K562 (cell line): Measurements from ENCODE around the gene PTPRE. TPM values are rescaled to one million over a fixed set of nuclear protein-coding genes. Genes with fewer than 3 reads are reported as not detected.

Experiments
- ATAC-seq: fragments of 200-7000 bp; cut with Tn5 transposase; 3 replicates; pipeline ENCODE4 v1.9.1; 2020; ENCODE audit warnings: moderate library complexity
- BruUV-seq: library from RNA; stranded (reverse); fragments of 400-500 nt; replicated peaks from 2 replicates; lab custom pipeline; 2021; lab: Mats Ljungman, UMichigan
- CTCF ChIA-PET: fragments of 300-600 bp; formaldehyde crosslinking; extraction: SDS; loops from one replicate; lab custom pipeline; 2021; ENCODE audit warnings: low intra/inter-chr PET ratio; lab: Yijun Ruan, JAX
- POLR2A ChIA-PET: fragments of 300-600, 350-650 bp; sonication (Branson Sonifier 250); formaldehyde crosslinking; extraction: SDS; loops from one replicate; lab custom pipeline; 2021; ENCODE audit warnings: antibody characterized with exemption, inconsistent platforms; lab: Yijun Ruan, JAX
- DNase-seq, 4 experiments: peaks; one replicate each; pipeline versions ENCODE4 v3.0.0 to v3.0.0-alpha.2; 2011 to 2018; ENCODE audit warnings: low spot score in 3 of 4, mixed read lengths in 3 of 4; ENCODE audit errors: extremely low read depth in 1 of 4
- FAIRE-seq: peaks from 2 replicates; lab custom pipeline; 2011; peaks lifted over from hg19 to GRCh38; lab: Jason Lieb, UNC
- H2AFZ ChIP-seq: 2 replicates; pipeline ENCODE4 v1.6.0; 2011; ENCODE audit warnings: low read depth, low read length, control low read depth, inconsistent platforms
- H3K27ac ChIP-seq: fragments of 200-600 bp; 3 replicates; pipeline ENCODE4 v1.8.0; 2011; ENCODE audit warnings: low read depth, mild to moderate bottlenecking, control low read depth, inconsistent platforms, low read length, moderate library complexity, mixed read lengths; ENCODE audit errors: extremely low read depth
- H3K27me3 ChIP-seq, 2 experiments: fragments of 300-600 bp in 1 of 2; 2 replicates in 1 of 2; 3 replicates in 1 of 2; pipeline versions ENCODE4 v1.6.0 to v1.8.0; 2011; ENCODE audit warnings: inconsistent platforms in 2 of 2, low read length in 2 of 2, mild to moderate bottlenecking in 1 of 2, mixed read lengths in 1 of 2, moderate library complexity in 1 of 2; ENCODE audit not compliant: control insufficient read depth in 2 of 2, insufficient read depth in 2 of 2
- H3K36me3 ChIP-seq: fragments of 300-600 bp; 3 replicates; pipeline ENCODE4 v1.8.0; 2011; ENCODE audit warnings: mild to moderate bottlenecking, low read length, inconsistent platforms; ENCODE audit not compliant: control insufficient read depth, insufficient read depth
- H3K4me1 ChIP-seq, 2 experiments: fragments of 200-600 bp in 1 of 2; replicated peaks in 1 of 2; 2 replicates in 1 of 2; 3 replicates in 1 of 2; pipeline versions ENCODE4 v1.5.1 to v1.8.0; 2011; ENCODE audit warnings: inconsistent platforms in 2 of 2, low read length in 2 of 2, mild to moderate bottlenecking in 1 of 2, mixed read lengths in 1 of 2, moderate library complexity in 1 of 2; ENCODE audit not compliant: control insufficient read depth in 2 of 2, insufficient read depth in 2 of 2
- H3K4me2 ChIP-seq: 2 replicates; pipeline ENCODE4 v1.6.1; 2011; ENCODE audit warnings: low read length, control low read depth, inconsistent platforms, mixed read lengths; ENCODE audit not compliant: insufficient read depth
- H3K4me3 ChIP-seq: fragments of 200-600 bp; sonication (generic), shearing (Covaris generic); 2 replicates; pipeline ENCODE4 v1.5.1; 2016; ENCODE audit warnings: control low read depth, inconsistent platforms
- H3K79me2 ChIP-seq: fragments of 200-600 bp; 3 replicates; pipeline ENCODE4 v1.8.0; 2011; ENCODE audit warnings: low read length, inconsistent platforms; ENCODE audit not compliant: control insufficient read depth, insufficient read depth
- H3K9ac ChIP-seq, 2 experiments: 2 replicates each; pipeline versions ENCODE4 v1.6.0 to v1.6.1; 2011; ENCODE audit warnings: low read depth in 2 of 2, low read length in 2 of 2, control low read depth in 1 of 2, inconsistent platforms in 1 of 2, mild to moderate bottlenecking in 1 of 2, mixed read lengths in 1 of 2; ENCODE audit not compliant: insufficient read depth in 1 of 2
- H3K9me1 ChIP-seq: one replicate; pipeline ENCODE4 v1.6.0; 2011; ENCODE audit warnings: inconsistent platforms, mild to moderate bottlenecking, low read length, moderate library complexity; ENCODE audit not compliant: control insufficient read depth, insufficient read depth
- H3K9me3 ChIP-seq: replicated peaks from 2 replicates; pipeline ENCODE4 v1.5.1; 2011; ENCODE audit warnings: low read depth, low read length, inconsistent platforms; ENCODE audit not compliant: control insufficient read depth, insufficient read depth
- H4K20me1 ChIP-seq: replicated peaks from 2 replicates; pipeline ENCODE4 v1.6.1; 2011; ENCODE audit warnings: low read length, inconsistent platforms, mixed read lengths; ENCODE audit not compliant: control insufficient read depth, insufficient read depth
- CCNT2 ChIP-seq: IDR thresholded peaks from 2 replicates; pipeline ENCODE4 v1.6.1; 2011; ENCODE audit warnings: borderline replicate concordance, low read depth, mild to moderate bottlenecking, moderate library complexity, mixed read lengths, low read length; ENCODE audit not compliant: insufficient read length; ENCODE audit errors: extremely low read depth
- ELF1 ChIP-seq: fragments of 200-800 bp; sonication (Bioruptor generic); IDR thresholded peaks from 2 replicates; pipeline ENCODE4 v1.6.1; 2016; ENCODE audit warnings: missing genetic modification characterization, missing compliant biosample characterization
- FIP1L1 ChIP-seq: fragments of 200-400 bp; formaldehyde crosslinking; IDR thresholded peaks from 2 replicates; pipeline ENCODE4 v1.6.1; 2018; ENCODE audit warnings: mild to moderate bottlenecking, low read depth, low read length; ENCODE audit not compliant: poor library complexity, severe bottlenecking
- MAFG ChIP-seq: fragments of 450-650 bp; conservative IDR thresholded peaks from 2 replicates; pipeline ENCODE4 v1.6.1; 2016; ENCODE audit warnings: missing genetic modification characterization, missing compliant biosample characterization
- SRSF7 ChIP-seq: fragments of 200-400 bp; formaldehyde crosslinking; optimal IDR thresholded peaks from 2 replicates; pipeline ENCODE3; 2017; ENCODE audit warnings: mild to moderate bottlenecking, low read depth, low read length
- ZNF212 ChIP-seq: fragments of 450-650 bp; formaldehyde crosslinking; IDR thresholded peaks from 2 replicates; pipeline ENCODE4 v1.4.0; 2020; ENCODE audit warnings: mild to moderate bottlenecking
- ZNF282 ChIP-seq: sonication (generic); formaldehyde crosslinking; IDR thresholded peaks from 2 replicates; pipeline ENCODE4 v1.8.1; 2023; ENCODE audit warnings: missing genetic modification reagents
- WGBS: fragments of 100-300 bp; shearing (Covaris generic); methylation state at CpG from one replicate; pipeline ENCODE4 v1.1.6; 2016; ENCODE audit warnings: low coverage, mixed read lengths; ENCODE audit not compliant: insufficient coverage; ENCODE audit errors: missing lambda C conversion rate; 5-methylcytosine and 5-hydroxymethylcytosine counted together
- in situ Hi-C: fragments of 300-500 bp; cut with MboI; formaldehyde crosslinking; loops from 4 replicates; pipeline ENCODE4 v1.15.0; 2018; ENCODE audit warnings: inconsistent platforms, mixed read lengths
- intact Hi-C: fragments of 100-400 bp; cut with micrococcal nuclease; formaldehyde crosslinking; loops from 2 replicates; pipeline ENCODE4 v1.14.2; 2022
- polyA plus RNA-seq, 8 experiments: library from polyadenylated mRNA; depleted of rRNA in 4 of 8; stranded (reverse) in 5 of 8; unstranded in 3 of 8; fragments of >200 nt; fragmentation: Nextera tagmentation in 2 of 8; fragmentation: Illumina TruSeq in 1 of 8; extraction: Ambion mirVana in 2 of 8; extraction: Trizol in 1 of 8; gene quantifications; 2 replicates each; pipeline versions ENCODE4 v1.2.1 to v1.2.3, GENCODE V29; 2011 to 2014; ENCODE audit warnings: inconsistent platforms in 1 of 8, missing spikeins in 1 of 8
- total RNA-seq, 7 experiments: library from RNA; depleted of rRNA in 6 of 7; stranded (reverse); fragments of >200 nt in 6 of 7; fragmentation: Illumina TruSeq in 2 of 7; extraction: Trizol in 2 of 7; gene quantifications; 2 replicates each; pipeline versions ENCODE4 v1.2.1 to v1.2.3, GENCODE V29; 2011 to 2021; ENCODE audit warnings: low replicate concordance in 1 of 7

PTPRE gene
- total and polyA plus RNA-seq, 9 of the 15 experiments (the other 6 are each of a cell fraction or from before 2014, with no cell fraction given) = 0.01 to 0.13 (median 0.04) TPM; not detected in 4

- BruUV-seq = no TSS peak
- ATAC-seq (no peak), DNase-seq (no peak), FAIRE-seq (no peak)
- Histone ChIP-seq H3K79me2 (no peaks in the 10 kb centered on the region), H3K4me1 (no peaks in the 10 kb centered on the region; a peak in 1 of 5 replicates), H3K4me2 (no peak overlapping the region), H3K27me3 (peaks cover 0 to 23% of the 10 kb centered on the region in 2 experiments; a peak in 2 of 5 replicates), H3K27ac (no peak overlapping the region), H4K20me1 (no peaks in the 10 kb centered on the region), H3K9me3 (no peaks in the 10 kb centered on the region), H2AFZ (no peak overlapping the region), H3K9ac (no peak overlapping the region), H3K4me3 (no peak overlapping the region), H3K9me1 (no peaks in the 10 kb centered on the region)
- POLR2A ChIA-PET = interaction anchor here (1.6 kb wide), 1 partner anchor 12 kb away, joined by 6 read pairs; no protein-coding TSS in a partner anchor
- WGBS = 3% methylated on average over 5 of the region's 8 CpGs
- CTCF ChIA-PET = no interaction called here
- intact Hi-C loops = no loop called here
- in situ Hi-C loops = no loop called here
- TF ChIP-seq ZNF212 (CRISPR knock-in tag) = no peak
- TF ChIP-seq ELF1 = no peak
- TF ChIP-seq, all 486 proteins: peak for 0
- H3K36me3 ChIP-seq = no peaks in the 10 kb centered on the region
Observed at GRCh38 chr10:128084991-128085390, 178.1 kb downstream of the PTPRE start.

- CTCF ChIA-PET = no interaction called here
- no peak for ATAC-seq
Observed at GRCh38 chr10:128086003-128086863, 179.3 kb downstream of the PTPRE start.

More at GRCh38 chr10:128086003-128086863, 179.3 kb downstream of the PTPRE start:
- H2AFZ ChIP-seq = no peak overlapping the region
- 12% methylated on average over 6 of the region's 10 CpGs for WGBS
- no TSS peak for BruUV-seq
- H3K4me1 ChIP-seq = no peaks in the 10 kb centered on the region; a peak in 1 of 5 replicates
- no peaks in the 10 kb centered on the region for H3K9me3 ChIP-seq
- H3K36me3 ChIP-seq = no peaks in the 10 kb centered on the region
- no peak overlapping the region for H3K4me3 ChIP-seq
- H4K20me1 ChIP-seq = no peaks in the 10 kb centered on the region
- H3K79me2 ChIP-seq = no peaks in the 10 kb centered on the region
- H3K27ac ChIP-seq = no peak overlapping the region
- in situ Hi-C loops = no loop called here
- no peak for TF ChIP-seq FIP1L1
- TF ChIP-seq ZNF282 (CRISPR knock-in tag) = no peak
- TF ChIP-seq CCNT2 = no peak
- TF ChIP-seq SRSF7 = no peak
- no peak for TF ChIP-seq MAFG
- TF ChIP-seq, all 486 proteins: peak for 0
- POLR2A ChIA-PET = interaction anchor here (0.7 kb wide), 1 partner anchor 39 kb away, joined by 4 read pairs; no protein-coding TSS in a partner anchor
- no peak for DNase-seq
- Histone ChIP-seq H3K9me1 (no peaks in the 10 kb centered on the region), H3K4me2 (no peak overlapping the region), H3K27me3 (peaks cover 0 to 19% of the 10 kb centered on the region in 2 experiments; a peak in 2 of 5 replicates), H3K9ac (no peak overlapping the region)
- intact Hi-C loops = no loop called here
- no peak for FAIRE-seq
